IPS DF 6.9 (cell line): ENCODE data around the gene PRLR.

Source experiments
- DNase-seq: peaks from one replicate; pipeline ENCODE4 v3.0.0-alpha.2; 2013; ENCODE audit warnings: low read depth, low spot score
- H3K27ac ChIP-seq: one replicate; pipeline ENCODE4 v1.5.1; 2013; ENCODE audit warnings: low read length, control low read depth
- H3K27me3 ChIP-seq: 2 replicates; pipeline ENCODE4 v1.6.1; 2013; ENCODE audit warnings: mild to moderate bottlenecking, low read length; ENCODE audit not compliant: control insufficient read depth, insufficient read depth
- H3K36me3 ChIP-seq: 2 replicates; pipeline ENCODE4 v1.6.1; 2013; ENCODE audit warnings: low read length; ENCODE audit not compliant: control insufficient read depth, insufficient read depth
- H3K4me1 ChIP-seq: 2 replicates; pipeline ENCODE4 v1.6.1; 2013; ENCODE audit warnings: low read length; ENCODE audit not compliant: control insufficient read depth, insufficient read depth
- H3K4me3 ChIP-seq: 2 replicates; pipeline ENCODE4 v1.5.1; 2013; ENCODE audit warnings: mild to moderate bottlenecking, low read length
- H3K9me3 ChIP-seq: 2 replicates; pipeline ENCODE4 v1.6.1; 2013; ENCODE audit warnings: low read length, inconsistent platforms; ENCODE audit not compliant: control insufficient read depth, insufficient read depth
- WGBS: extraction: QIAGEN DNeasy Blood & Tissue Kit; methylation state at CpG from one replicate; pipeline ENCODE4 v1.1.7; 2013; ENCODE audit warnings: mixed read lengths, missing lambda C conversion rate; ENCODE audit not compliant: insufficient read length, insufficient coverage; 5-methylcytosine and 5-hydroxymethylcytosine counted together

PRLR gene

DNA sequence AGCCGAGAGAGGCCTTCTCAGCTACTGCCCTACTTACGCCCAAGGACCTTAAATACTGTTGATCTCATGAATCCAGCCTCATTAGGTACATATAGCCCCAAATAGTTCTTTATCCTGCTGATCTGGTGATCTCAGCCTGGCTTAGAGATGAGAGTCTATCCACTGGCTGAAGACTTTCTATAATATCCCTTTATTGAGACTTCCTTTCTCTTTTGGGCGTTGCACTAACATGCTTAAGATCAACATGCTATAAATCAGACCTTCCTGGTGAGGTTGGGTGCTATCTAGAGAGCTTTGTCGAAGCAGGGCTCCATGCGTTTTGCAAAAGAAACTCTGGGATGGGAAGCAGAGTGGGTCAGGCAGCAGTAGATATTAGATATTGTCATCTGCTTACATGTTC lies 138.6 kb downstream of the PRLR start:
- H3K27me3 ChIP-seq: no peaks in the 10 kb centered on the region
- H3K4me3 ChIP-seq: no peak overlapping the region
- no CpG with 5 or more reads among the region's 5 CpGs for WGBS
- no peak overlapping the region for H3K27ac ChIP-seq
- H3K4me1 ChIP-seq: no peaks in the 10 kb centered on the region
- no peak for DNase-seq
- H3K36me3 ChIP-seq: no peaks in the 10 kb centered on the region
- H3K9me3 ChIP-seq: no peaks in the 10 kb centered on the region

DNA sequence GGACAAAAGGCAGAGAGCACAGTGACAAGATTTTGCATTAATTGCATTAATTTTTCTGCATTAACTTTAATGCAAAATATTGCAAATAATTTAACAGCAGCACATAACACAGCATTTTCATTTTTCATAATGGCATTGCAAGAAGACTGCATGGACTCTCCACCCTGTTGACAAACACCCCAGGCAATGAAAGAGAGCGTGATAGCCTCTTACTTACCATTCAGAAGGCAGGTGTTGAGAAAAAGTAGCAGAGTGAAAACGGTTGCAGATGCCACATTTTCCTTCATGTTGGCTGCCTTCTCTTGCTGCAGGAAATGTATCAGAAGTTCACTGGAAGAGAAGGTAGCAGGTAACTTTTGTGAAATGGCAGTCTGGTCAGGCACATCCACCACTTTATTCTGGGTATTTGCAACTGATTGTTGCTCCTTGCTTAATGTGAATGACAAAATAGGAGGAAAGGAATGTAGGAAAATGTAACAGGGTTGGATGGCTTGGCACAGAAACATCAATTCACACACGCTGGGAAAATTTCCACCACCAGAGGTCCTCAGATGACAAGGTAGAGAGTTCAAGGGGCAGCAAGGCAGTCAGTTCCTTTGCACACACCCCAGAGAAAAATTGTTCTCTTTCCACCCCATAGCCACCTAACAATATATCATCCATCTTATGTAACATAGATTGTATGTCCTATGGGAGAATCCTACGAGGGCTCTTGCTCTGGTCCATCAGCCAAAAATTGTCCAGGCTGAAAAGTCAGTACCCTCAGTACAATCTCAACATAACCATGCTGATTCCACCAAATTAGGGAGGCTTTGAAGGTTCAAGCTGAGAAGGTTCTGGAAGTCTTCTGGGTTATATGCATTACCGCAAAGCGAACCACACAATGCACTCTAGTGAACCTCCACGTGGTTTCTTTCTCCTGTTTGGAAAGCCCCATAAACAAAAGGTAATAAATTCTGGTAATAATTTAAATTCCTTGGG lies 140.7 kb downstream of the PRLR start:
- Histone ChIP-seq H3K36me3 (no peaks in the 10 kb centered on the region), H3K27ac (no peak overlapping the region), H3K4me3 (no peak overlapping the region), H3K27me3 (no peaks in the 10 kb centered on the region), H3K4me1 (no peaks in the 10 kb centered on the region), H3K9me3 (no peaks in the 10 kb centered on the region)
- peak; percentile 63 for DNase-seq
- no CpG with 5 or more reads among the region's 7 CpGs for WGBS

DNA sequence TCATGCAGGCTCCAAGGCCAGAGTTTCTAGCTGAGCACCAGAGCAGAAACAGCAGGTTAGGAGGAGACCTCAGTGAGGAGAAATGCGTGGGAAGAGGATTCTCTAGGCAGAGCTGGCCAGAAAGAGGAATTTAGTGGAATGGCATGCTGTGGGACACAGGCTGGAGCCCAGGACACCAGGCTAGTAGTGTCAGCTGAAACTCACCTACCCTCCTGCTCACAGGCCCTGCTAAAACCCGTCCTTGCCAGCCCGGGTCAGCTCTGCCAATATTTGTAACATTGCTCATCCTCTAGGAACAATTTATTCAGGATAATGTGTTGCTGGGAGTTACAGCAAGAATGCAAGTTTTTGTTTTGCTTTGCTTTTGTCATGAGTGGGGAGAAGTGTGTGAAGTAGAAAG lies 142.3 kb downstream of the PRLR start:
- H3K4me3 ChIP-seq: no peak overlapping the region
- no peaks in the 10 kb centered on the region for H3K36me3 ChIP-seq
- no peaks in the 10 kb centered on the region for H3K4me1 ChIP-seq
- WGBS: no CpG with 5 or more reads among the region's 3 CpGs
- no peaks in the 10 kb centered on the region for H3K9me3 ChIP-seq
- DNase-seq: no peak
- H3K27me3 ChIP-seq: no peaks in the 10 kb centered on the region
- H3K27ac ChIP-seq: no peak overlapping the region

DNA sequence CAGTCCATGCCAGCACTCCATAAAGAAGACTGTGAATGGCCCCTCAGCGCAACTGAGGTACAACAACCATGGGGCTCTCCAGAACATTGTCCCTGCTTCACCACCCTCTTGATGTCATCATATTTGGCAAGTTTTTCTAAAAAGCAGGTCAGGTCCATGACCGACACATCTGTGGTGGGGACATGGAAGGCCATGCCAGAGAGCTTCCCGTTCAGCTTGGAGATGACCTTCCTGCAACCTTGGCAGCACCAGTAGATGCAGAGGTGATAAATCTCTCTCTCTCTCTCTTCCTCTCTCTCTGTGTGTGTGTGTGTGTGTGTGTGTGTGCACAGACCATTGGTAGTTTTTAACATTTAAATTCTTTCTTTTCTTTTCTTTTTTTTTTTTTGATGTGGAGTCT lies 147.1 kb downstream of the PRLR start:
- DNase-seq: no peak
- Histone ChIP-seq H3K4me1 (no peaks in the 10 kb centered on the region), H3K4me3 (no peak overlapping the region), H3K9me3 (no peaks in the 10 kb centered on the region), H3K27me3 (no peaks in the 10 kb centered on the region), H3K36me3 (no peaks in the 10 kb centered on the region), H3K27ac (no peak overlapping the region)
- WGBS: no CpG with 5 or more reads among the region's 3 CpGs

DNA sequence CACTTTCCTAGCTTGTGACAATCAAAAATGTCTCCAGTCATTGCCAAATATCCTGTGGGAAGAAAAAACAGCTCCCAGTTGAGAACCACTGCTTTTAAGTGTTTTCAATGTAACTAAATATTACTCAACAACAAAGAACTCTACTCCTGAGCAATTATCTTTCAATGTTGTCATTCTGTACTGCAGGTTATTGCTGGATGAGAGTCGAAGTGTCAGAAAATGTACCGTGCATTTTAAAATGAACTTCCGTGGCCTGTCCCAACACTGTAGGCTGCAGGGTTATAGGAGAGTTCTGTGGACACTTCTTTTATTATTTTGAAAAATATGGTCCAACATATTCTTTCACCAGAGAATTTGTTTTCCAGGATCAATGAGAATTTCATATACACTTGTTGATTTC lies 147.8 kb downstream of the PRLR start:
- no peaks in the 10 kb centered on the region for H3K27me3 ChIP-seq
- DNase-seq: no peak
- H3K36me3 ChIP-seq: no peaks in the 10 kb centered on the region
- H3K27ac ChIP-seq: no peak overlapping the region
- H3K9me3 ChIP-seq: no peaks in the 10 kb centered on the region
- no peaks in the 10 kb centered on the region for H3K4me1 ChIP-seq
- no peak overlapping the region for H3K4me3 ChIP-seq
- WGBS: no CpG with 5 or more reads among the region's 3 CpGs

DNA sequence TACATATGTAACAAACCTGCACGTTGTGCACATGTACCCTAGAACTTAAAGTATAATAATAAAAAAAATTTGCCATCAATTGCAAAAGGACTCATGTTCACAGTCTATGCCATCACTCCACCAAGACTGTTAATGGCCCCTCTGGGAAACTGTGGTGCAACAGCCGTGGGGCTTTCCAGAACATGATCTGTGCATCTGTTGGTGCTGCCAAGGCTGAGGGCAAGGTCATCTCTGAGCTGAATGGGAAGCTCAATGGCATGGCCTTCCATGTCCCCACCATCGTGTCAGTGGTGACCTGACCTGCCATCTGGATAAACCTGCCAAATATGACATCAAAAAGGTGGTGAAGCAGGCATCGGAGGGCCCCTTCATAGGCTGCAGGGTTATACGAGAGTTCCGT lies 149.2 kb downstream of the PRLR start:
- H3K4me1 ChIP-seq: no peaks in the 10 kb centered on the region
- no peaks in the 10 kb centered on the region for H3K36me3 ChIP-seq
- WGBS: no CpG with 5 or more reads among the region's 6 CpGs
- no peak overlapping the region for H3K4me3 ChIP-seq
- no peaks in the 10 kb centered on the region for H3K27me3 ChIP-seq
- H3K9me3 ChIP-seq: no peaks in the 10 kb centered on the region
- H3K27ac ChIP-seq: no peak overlapping the region
- no peak for DNase-seq

DNA sequence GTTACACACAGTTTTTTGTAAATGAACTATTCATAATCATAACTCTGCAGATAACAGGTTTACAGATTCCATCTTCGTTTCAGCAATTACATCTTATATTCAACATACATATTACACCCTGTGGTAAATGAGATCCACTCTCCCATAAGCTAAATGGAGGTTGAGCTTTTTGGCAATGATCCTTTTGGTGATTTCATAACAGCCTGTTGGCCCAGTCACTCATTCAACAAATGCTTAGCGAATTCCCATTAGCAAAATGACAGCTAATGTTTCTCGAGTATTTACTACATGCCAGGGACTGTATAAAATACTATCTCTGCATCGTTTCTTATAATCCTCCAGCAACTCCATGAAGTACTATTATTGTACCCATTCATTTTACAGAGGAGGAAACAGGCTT lies 157.1 kb downstream of the PRLR start:
- Histone ChIP-seq H3K4me3 (no peak overlapping the region), H3K27ac (no peak overlapping the region), H3K27me3 (no peaks in the 10 kb centered on the region), H3K4me1 (no peaks in the 10 kb centered on the region), H3K9me3 (no peaks in the 10 kb centered on the region), H3K36me3 (no peaks in the 10 kb centered on the region)
- DNase-seq: no peak
- WGBS: no CpG with 5 or more reads among the region's 4 CpGs

DNA sequence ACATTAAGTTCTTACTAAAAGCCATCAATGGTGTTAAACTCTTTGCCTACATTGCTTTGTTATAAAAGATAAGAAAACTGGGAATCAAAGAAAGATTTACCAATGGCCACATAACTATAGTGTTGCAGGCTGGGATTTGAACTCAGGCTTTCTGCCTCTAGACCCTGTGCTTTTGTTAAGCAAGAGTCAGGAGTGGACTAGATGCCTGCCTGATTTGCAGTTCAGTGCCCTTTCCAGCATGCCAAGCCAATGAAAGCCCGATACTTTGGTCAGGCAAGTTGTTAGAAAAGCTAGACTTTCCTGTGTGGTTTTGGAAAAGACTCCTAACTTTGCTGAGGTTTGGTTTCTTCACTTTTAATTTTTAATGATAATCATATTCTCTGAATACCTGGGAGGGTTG lies 161.1 kb downstream of the PRLR start:
- no CpG with 5 or more reads among the region's 1 CpG for WGBS
- Histone ChIP-seq H3K27ac (no peak overlapping the region), H3K27me3 (no peaks in the 10 kb centered on the region)

DNA sequence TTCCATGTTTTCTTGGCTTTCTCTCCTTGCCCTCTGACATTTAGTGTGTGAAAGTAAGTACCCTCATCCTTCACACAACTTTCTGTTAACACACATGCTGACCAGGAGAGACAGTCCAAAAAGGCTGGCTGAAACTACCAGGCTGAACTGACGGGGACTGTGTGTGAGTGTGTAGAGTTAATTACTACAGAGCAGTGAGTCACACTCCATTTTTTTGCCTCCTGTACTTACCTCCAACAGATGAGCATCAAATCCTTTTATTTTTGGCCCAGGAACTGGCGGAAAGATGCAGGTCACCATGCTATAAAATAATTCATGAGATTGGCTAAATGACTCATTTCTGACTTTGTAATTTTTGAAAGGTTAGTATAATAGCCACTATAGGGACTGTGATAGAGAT lies 162.3 kb downstream of the PRLR start:
- Histone ChIP-seq H3K27ac (no peak overlapping the region), H3K4me1 (no peaks in the 10 kb centered on the region), H3K27me3 (no peaks in the 10 kb centered on the region), H3K9me3 (no peaks in the 10 kb centered on the region), H3K4me3 (no peak overlapping the region), H3K36me3 (no peaks in the 10 kb centered on the region)
- no CpG with 5 or more reads among the region's 2 CpGs for WGBS
- DNase-seq: no peak

More for the DNA sequence above, 161.1 kb downstream of the PRLR start:
- Histone ChIP-seq H3K36me3 (no peaks in the 10 kb centered on the region), H3K9me3 (no peaks in the 10 kb centered on the region), H3K4me1 (no peaks in the 10 kb centered on the region), H3K4me3 (no peak overlapping the region)
- DNase-seq: no peak

DNA sequence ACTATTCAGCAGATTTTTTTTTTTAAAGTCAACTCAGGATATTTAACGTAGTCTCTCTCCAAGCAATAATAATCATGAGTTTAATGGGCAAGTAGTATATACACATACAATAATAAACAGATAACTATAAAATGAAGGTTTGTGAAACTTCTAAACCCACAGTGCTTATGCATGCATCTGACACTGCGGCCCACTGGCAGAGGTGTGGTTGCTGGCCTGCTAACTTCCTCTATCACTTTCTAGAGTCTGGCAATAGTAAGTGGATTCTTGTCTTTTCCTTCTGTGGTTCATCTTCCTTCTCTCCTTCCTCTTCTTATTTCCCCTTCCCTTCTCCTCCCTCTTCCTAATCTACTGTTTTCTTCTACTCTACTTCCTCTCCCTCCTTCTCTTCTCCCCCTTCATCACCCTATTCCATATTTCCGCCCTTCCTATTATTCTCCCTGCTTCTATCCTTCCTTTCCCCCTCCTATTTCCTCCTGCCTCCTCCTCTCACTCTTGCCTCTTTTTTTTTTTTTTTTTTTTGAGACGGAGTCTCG lies 164.0 kb downstream of the PRLR start:
- Histone ChIP-seq H3K9me3 (no peaks in the 10 kb centered on the region), H3K27me3 (no peaks in the 10 kb centered on the region), H3K4me1 (no peaks in the 10 kb centered on the region), H3K4me3 (no peak overlapping the region), H3K36me3 (no peaks in the 10 kb centered on the region), H3K27ac (no peak overlapping the region)
- no peak for DNase-seq
- WGBS: 100% methylated on average over 1 of the region's 5 CpGs

DNA sequence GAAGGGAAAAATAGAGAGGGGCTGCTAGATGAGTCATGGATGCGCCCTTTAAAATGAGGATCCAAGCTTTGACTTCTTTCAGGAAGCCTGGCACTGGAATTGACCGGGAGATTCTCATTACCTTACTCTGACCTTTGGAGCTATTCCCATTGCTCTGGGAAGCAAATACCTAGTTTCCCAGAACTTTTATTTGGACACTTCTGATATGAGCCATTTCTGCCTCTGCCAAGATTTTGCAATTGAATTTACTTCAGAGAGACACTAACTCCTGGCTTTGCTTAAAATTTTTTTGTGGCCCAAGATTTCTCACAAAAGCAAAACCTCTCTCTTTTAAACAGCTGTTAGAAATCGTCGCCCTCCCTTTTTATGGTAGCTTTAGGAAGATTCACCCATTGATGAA lies 166.9 kb downstream of the PRLR start:
- no peaks in the 10 kb centered on the region for H3K36me3 ChIP-seq
- no peak overlapping the region for H3K4me3 ChIP-seq
- H3K27ac ChIP-seq: no peak overlapping the region
- DNase-seq: no peak
- no CpG with 5 or more reads among the region's 4 CpGs for WGBS
- no peaks in the 10 kb centered on the region for H3K4me1 ChIP-seq
- H3K27me3 ChIP-seq: no peaks in the 10 kb centered on the region
- H3K9me3 ChIP-seq: no peaks in the 10 kb centered on the region
